ENCODE results near the gene CATSPERD.

CATSPERD gene

DNA sequence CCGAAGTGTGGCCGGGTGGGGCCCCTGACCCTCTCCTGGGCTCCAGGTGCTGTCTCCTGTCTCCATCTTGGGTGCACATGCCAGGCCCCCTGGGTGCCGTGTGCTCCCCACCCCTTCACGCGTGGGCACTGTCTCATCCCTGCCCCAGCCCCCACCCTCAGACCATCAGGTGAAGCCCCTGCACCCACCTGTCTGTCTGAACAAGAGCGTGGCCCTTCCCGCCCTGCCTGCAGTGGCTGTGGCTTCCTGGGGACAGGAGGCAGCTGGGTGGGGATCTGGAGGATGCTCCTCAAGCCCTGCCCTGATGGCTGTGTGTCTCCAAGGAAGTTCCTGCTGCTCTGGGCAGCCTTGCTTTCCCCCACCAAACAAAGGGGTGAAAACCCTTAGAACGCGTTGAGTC, 61.9 kb downstream of the CATSPERD start:
- TF ChIP-seq, protein P1, sequence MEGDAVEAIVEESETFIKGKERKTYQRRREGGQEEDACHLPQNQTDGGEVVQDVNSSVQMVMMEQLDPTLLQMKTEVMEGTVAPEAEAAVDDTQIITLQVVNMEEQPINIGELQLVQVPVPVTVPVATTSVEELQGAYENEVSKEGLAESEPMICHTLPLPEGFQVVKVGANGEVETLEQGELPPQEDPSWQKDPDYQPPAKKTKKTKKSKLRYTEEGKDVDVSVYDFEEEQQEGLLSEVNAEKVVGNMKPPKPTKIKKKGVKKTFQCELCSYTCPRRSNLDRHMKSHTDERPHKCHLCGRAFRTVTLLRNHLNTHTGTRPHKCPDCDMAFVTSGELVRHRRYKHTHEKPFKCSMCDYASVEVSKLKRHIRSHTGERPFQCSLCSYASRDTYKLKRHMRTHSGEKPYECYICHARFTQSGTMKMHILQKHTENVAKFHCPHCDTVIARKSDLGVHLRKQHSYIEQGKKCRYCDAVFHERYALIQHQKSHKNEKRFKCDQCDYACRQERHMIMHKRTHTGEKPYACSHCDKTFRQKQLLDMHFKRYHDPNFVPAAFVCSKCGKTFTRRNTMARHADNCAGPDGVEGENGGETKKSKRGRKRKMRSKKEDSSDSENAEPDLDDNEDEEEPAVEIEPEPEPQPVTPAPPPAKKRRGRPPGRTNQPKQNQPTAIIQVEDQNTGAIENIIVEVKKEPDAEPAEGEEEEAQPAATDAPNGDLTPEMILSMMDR (IDR thresholded peaks at IDR 0.05; ENCODE audit: borderline replicate concordance, control extremely low read depth, extremely low read depth, insufficient read depth, missing control alignments), result no peak
- in situ Hi-C loops (cut with MboI; ENCODE audit: low sequenced_read_pairs, unreplicated experiment), result no loop called here
- no peak for DNase-seq (ENCODE audit: low spot score)

DNA sequence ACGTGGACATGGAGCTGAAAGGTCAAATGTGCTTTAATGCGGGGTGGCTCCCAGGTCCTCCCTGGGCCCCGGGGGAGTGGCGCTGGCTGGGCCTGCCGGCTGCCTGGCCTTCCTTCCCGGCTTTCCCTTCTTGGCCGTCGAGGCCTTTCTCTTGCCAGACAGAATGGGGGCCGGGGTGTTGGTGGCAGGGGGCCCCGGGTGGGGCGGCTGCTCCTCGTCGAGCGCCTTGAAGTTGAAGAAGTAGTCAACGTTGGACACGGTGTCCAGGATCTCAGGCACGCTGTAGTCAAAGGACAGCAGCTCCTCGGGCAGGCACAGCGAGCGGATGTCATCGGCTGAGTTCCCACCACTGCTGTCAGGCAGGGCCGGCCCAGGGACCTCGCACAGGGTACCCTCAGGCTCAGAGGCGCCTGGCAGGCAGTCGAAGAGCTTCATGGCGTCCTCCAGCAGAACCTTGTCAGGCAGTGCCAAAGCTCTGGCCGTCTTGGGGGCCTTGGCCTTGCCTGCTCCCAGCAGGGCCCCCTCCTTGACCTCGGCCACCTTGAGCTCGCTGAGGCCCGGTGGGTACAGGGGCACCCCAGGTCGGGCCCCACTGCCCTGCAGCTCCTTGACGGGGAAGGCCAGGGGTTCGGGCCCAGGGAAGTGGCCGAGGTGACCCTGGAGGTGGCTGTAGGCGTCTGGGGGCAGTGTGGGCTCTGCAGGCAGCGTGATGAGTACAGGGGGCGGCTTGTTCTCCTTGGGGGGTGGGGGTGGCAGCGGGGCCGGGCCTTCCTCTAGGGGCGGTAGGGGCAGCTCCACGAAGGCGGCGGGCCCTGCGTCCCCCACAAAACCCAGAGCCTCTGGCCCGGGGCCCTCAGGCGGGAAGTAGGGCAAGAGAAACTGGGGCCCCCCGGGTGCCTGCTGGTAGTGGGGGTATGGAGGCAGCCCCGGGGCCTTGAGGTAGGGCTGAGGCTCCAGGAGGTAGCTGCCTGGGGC, 62.8 kb downstream of the CATSPERD start:
- in situ Hi-C loops (cut with MboI; ENCODE audit: low sequenced_read_pairs, unreplicated experiment), result no loop called here
- TF ChIP-seq, protein P1 (IDR thresholded peaks at IDR 0.05; ENCODE audit: borderline replicate concordance, control extremely low read depth, extremely low read depth, insufficient read depth, missing control alignments), result no peak
- no peak for DNase-seq (ENCODE audit: low spot score)

DNA sequence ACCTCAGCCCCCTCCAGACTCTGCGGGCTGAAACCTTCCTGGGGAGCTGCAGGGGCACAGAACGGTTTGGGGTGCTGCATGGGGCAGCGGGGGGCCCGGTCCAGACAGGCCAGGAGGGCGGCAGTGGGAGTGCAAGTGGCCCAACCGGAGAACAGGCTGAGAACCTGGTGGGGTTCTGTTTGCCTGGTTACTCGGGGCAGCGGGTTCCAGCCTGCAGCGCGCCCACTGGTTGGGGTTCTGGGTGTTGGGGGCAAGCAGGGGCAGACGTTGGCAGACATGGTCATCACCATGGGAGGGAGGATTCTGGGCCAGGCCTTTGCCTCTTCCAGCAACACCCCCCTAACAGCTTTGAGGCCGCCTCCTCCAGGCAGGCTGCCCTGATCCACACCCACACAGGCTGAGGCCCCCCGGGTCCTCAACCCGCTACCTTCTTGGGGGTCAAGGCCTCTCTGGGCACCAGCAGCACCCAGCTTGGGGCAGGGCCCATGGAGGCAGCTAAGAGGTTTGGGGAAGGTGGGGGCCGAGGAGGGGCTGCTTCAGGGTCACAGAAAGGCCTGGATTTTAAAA, 64.2 kb downstream of the CATSPERD start, which contains the start of gene PRR22:
PRR22 (minus strand) TSS at position 166 of the 567 bp plus-strand sequence; CDS start at position 80, 86 bp downstream.
- in situ Hi-C loops (cut with MboI; ENCODE audit: low sequenced_read_pairs, unreplicated experiment), result no loop called here
- DNase-seq (ENCODE audit: low spot score), result no peak
- TF ChIP-seq, protein P1 (IDR thresholded peaks at IDR 0.05; ENCODE audit: borderline replicate concordance, control extremely low read depth, extremely low read depth, insufficient read depth, missing control alignments), result no peak

DNA sequence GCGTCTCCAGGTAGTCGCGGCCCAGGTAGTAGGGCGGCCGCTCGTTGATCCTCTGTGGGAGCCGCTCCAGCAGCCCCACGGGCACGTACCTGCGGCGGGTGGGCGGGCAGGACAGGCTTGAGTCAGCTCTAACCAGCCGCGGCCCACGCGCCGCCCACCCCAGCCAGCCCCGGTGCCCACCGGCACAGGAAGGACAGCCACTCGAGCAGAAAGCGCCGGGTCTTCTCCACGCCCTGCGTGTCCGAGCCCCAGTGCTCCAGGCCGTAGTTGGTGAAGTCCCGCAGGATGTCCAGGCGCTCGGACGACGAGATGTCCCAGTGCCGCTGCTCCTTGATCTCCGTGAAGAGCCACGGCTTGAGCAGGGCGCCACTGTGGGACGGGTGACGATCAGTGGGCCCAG, 65.0 kb downstream of the CATSPERD start:
- TF ChIP-seq, protein P1 (IDR thresholded peaks at IDR 0.05; ENCODE audit: borderline replicate concordance, control extremely low read depth, extremely low read depth, insufficient read depth, missing control alignments), result no peak
- in situ Hi-C loops (cut with MboI; ENCODE audit: low sequenced_read_pairs, unreplicated experiment), result no loop called here
- no peak for DNase-seq (ENCODE audit: low spot score)

DNA sequence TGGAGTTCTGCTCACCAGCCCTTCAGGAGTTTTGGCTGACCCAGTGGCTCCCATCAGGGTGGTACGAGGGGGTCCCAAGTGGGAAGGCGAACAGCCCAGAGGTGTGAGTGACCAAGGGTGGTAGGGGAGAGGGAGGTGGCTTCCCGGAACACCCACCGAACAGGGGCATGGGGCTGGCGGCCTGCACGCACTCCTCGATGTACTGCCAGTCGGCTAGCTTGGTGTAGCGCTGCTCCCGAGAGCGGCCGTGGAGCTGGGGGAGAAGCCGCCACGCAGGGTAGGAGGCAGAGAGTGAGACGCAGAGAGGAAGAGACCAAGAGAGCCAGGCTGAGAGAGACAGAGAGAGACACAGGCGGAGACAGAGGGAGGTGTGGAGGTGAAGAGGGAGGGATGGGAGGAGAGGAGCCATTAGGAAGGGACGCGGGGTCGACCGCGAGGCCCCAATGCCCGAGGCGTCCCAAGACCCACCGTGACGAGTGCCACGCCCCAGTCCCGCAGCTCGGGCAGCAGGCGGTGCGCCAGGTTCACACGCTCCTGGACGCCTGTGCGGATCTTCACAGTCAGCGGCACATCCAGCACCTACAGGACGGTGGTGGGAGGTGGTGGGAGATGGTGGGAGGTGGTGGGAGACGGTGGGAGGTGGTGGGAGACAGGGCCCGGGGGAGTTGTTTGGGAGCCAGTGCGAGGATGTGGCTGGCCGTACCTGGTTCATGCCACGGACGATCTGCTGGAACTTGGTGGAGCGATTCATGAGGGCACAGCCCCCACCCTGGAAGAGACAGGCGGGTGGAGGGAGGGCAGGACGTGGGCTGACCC, 66.4 kb downstream of the CATSPERD start:
- in situ Hi-C loops (cut with MboI; ENCODE audit: low sequenced_read_pairs, unreplicated experiment), result no loop called here
- TF ChIP-seq, protein P1 (IDR thresholded peaks at IDR 0.05; ENCODE audit: borderline replicate concordance, control extremely low read depth, extremely low read depth, insufficient read depth, missing control alignments), result no peak

More for the DNA sequence above, 66.4 kb downstream of the CATSPERD start:
- no peak for DNase-seq (ENCODE audit: low spot score)

Data from GM13976 (cell line).